DMS79 treated with DMSO at 0.1 percent for 48 hours (cell line): Measurements from ENCODE around the gene SMIM21.

Experiments used
- DNase-seq: peaks from one replicate; lab custom pipeline; 2025; lab: John Stamatoyannopoulos, UW

The SMIM21 gene

GRCh38 chr18:75377258-75377657, 50.2 kb downstream of the SMIM21 start:
- DNase-seq, result peak; percentile 39

- peak; percentile 13 for DNase-seq
Observed at GRCh38 chr18:75376004-75376403, 51.5 kb downstream of the SMIM21 start.

- DNase-seq, result no peak
Observed at GRCh38 chr18:75375341-75375740, 52.2 kb downstream of the SMIM21 start.

GRCh38 chr18:75374466-75374865, 53.0 kb downstream of the SMIM21 start:
- DNase-seq, result no peak

- DNase-seq, result no peak
Observed at GRCh38 chr18:75369026-75369721, 58.3 kb downstream of the SMIM21 start.

- DNase-seq, result no peak
Observed at GRCh38 chr18:75365837-75366236, 61.7 kb downstream of the SMIM21 start.

- no peak for DNase-seq
Observed at GRCh38 chr18:75365254-75365629, 62.3 kb downstream of the SMIM21 start.

GRCh38 chr18:75364512-75365253, 62.8 kb downstream of the SMIM21 start:
- no peak for DNase-seq

GRCh38 chr18:75363446-75364225, 63.9 kb downstream of the SMIM21 start:
- no peak for DNase-seq

- no peak for DNase-seq
Observed at GRCh38 chr18:75362435-75362834, 65.1 kb downstream of the SMIM21 start.

GRCh38 chr18:75360941-75361340, 66.6 kb downstream of the SMIM21 start:
- DNase-seq, result no peak

GRCh38 chr18:75360215-75360614, 67.3 kb downstream of the SMIM21 start:
- DNase-seq, result no peak
